ENCODE data around the gene LENG9. TPM values are rescaled to one million over a fixed set of nuclear protein-coding genes. Genes with fewer than 3 reads are reported as not detected.

Gene LENG9
- total and polyA plus RNA-seq, 2 of the 13 experiments (the other 11 are each of a cell fraction or from before 2014, with no cell fraction given), result 0.75 to 2.9 TPM

GRCh38 chr19:54464630-54465425 is 1.2 kb upstream of the LENG9 start (continued):
- TF ChIP-seq, protein P1, sequence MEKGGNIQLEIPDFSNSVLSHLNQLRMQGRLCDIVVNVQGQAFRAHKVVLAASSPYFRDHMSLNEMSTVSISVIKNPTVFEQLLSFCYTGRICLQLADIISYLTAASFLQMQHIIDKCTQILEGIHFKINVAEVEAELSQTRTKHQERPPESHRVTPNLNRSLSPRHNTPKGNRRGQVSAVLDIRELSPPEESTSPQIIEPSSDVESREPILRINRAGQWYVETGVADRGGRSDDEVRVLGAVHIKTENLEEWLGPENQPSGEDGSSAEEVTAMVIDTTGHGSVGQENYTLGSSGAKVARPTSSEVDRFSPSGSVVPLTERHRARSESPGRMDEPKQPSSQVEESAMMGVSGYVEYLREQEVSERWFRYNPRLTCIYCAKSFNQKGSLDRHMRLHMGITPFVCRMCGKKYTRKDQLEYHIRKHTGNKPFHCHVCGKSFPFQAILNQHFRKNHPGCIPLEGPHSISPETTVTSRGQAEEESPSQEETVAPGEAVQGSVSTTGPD (CRISPR knock-in tag; IDR thresholded peaks at IDR 0.05), result no peak
- 0 out of 2 replicates have a peak, but pooled peaks have one; percentile 5 for TF ChIP-seq BORCS8-MEF2B (CRISPR knock-in tag; IDR thresholded peaks at IDR 0.05)
- no peak for TF ChIP-seq MIER2 (CRISPR knock-in tag; IDR thresholded peaks at IDR 0.05)
- peak; percentile 53; the same call in 1 of the 2 replicates for TF ChIP-seq ZMYM4 (CRISPR knock-in tag; IDR thresholded peaks at IDR 0.05)
- no peak for TF ChIP-seq HNRNPUL1 (IDR thresholded peaks at IDR 0.05; ENCODE audit: low read depth, low read length)
- TF ChIP-seq PHF5A (CRISPR knock-in tag; IDR thresholded peaks at IDR 0.05; ENCODE audit: low read depth, unreplicated experiment), result no peak
- TF ChIP-seq KMT2A (CRISPR knock-in tag; IDR thresholded peaks at IDR 0.05), result no peak
- TF ChIP-seq ELF3 (CRISPR knock-in tag; IDR thresholded peaks at IDR 0.05), result no peak
- TF ChIP-seq FOXM1 (CRISPR knock-in tag; IDR thresholded peaks at IDR 0.05), result no peak
- peak; percentile 94 for TF ChIP-seq UBTF (CRISPR knock-in tag; IDR thresholded peaks at IDR 0.05)
- no peak for TF ChIP-seq FIP1L1 (IDR thresholded peaks at IDR 0.05; ENCODE audit: borderline replicate concordance, insufficient read depth, low read depth, low read length)
- no peak for TF ChIP-seq ATF7 (IDR thresholded peaks at IDR 0.05)
- 0 out of 2 replicates have a peak, but pooled peaks have one; percentile 53 for TF ChIP-seq ATF7 (CRISPR knock-in tag; IDR thresholded peaks at IDR 0.05)
- peak; percentile 48; the same call in 1 of the 2 replicates for TF ChIP-seq ZNF800 (CRISPR knock-in tag; IDR thresholded peaks at IDR 0.05)
- TF ChIP-seq ZNF792 (CRISPR knock-in tag; IDR thresholded peaks at IDR 0.05), result no peak
- TF ChIP-seq ZSCAN12 (CRISPR knock-in tag; IDR thresholded peaks at IDR 0.05), result no peak; the same call in 1 of the 2 replicates
- TF ChIP-seq TOE1 (CRISPR knock-in tag; IDR thresholded peaks at IDR 0.05), result no peak
- TF ChIP-seq U2AF1 (optimal IDR thresholded peaks at IDR 0.05; ENCODE audit: low read depth, low read length), result no peak
- no peak for TF ChIP-seq NR2F6 (IDR thresholded peaks at IDR 0.05)
- no peak for TF ChIP-seq NR2F6 (CRISPR knock-in tag; IDR thresholded peaks at IDR 0.05)
- no peak for TF ChIP-seq ZKSCAN8 (CRISPR knock-in tag; IDR thresholded peaks at IDR 0.05; ENCODE audit: borderline replicate concordance)
- TF ChIP-seq ZNF367 (CRISPR knock-in tag; IDR thresholded peaks at IDR 0.05; ENCODE audit: borderline replicate concordance), result no peak
- TF ChIP-seq, protein P2, sequence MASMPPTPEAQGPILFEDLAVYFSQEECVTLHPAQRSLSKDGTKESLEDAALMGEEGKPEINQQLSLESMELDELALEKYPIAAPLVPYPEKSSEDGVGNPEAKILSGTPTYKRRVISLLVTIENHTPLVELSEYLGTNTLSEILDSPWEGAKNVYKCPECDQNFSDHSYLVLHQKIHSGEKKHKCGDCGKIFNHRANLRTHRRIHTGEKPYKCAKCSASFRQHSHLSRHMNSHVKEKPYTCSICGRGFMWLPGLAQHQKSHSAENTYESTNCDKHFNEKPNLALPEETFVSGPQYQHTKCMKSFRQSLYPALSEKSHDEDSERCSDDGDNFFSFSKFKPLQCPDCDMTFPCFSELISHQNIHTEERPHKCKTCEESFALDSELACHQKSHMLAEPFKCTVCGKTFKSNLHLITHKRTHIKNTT (CRISPR knock-in tag; IDR thresholded peaks at IDR 0.05), result no peak
- TF ChIP-seq ZNF24 (IDR thresholded peaks at IDR 0.05), result no peak
- TF ChIP-seq ZNF138 (CRISPR knock-in tag; IDR thresholded peaks at IDR 0.05; ENCODE audit: low read depth), result no peak
- TF ChIP-seq ZNF251 (CRISPR knock-in tag; IDR thresholded peaks at IDR 0.05), result no peak

Data from HepG2 (cell line).